T-helper 17 cell (primary cell): Measurements from ENCODE around the gene C20orf202. TPM values are rescaled to one million over a fixed set of nuclear protein-coding genes. Genes with fewer than 3 reads are reported as not detected.
A peak's percentile ranks its signal among the peaks of the same experiment; 100 is the strongest.
"Not testable (repeated sequence)": the region's sequence is repeated elsewhere in the genome, so short reads cannot be mapped to it uniquely, and the experiment has no call there.

Experiments
- ATAC-seq: fragments of 150-1000 bp; cut with Tn5 transposase; 2 replicates; pipeline ENCODE4 v1.10.0; 2021; ENCODE audit warnings: mild to moderate bottlenecking, moderate library complexity
- DNase-seq, 3 donors: peaks; one replicate each; pipeline versions ENCODE4 v3.0.0 to v3.0.0-alpha.2; 2020 to 2021
- H3K9me3 ChIP-seq: one replicate; pipeline ENCODE4 v1.7.0; 2013; ENCODE audit warnings: low read length, mild to moderate bottlenecking; ENCODE audit not compliant: control insufficient read depth, poor library complexity, severe bottlenecking
- H3K27ac Mint-ChIP-seq: one replicate; pipeline ENCODE4 v1.8.0; 2022; ENCODE audit warnings: mild to moderate bottlenecking, moderate library complexity, mixed read lengths
- H3K27me3 Mint-ChIP-seq: one replicate; pipeline ENCODE4 v1.8.0; 2022; ENCODE audit warnings: mixed read lengths
- H3K36me3 Mint-ChIP-seq: one replicate; pipeline ENCODE4 v1.8.0; 2022; ENCODE audit warnings: low read depth, mixed read lengths
- H3K4me1 Mint-ChIP-seq: one replicate; pipeline ENCODE4 v1.8.0; 2022; ENCODE audit warnings: mild to moderate bottlenecking, mixed read lengths
- H3K4me3 Mint-ChIP-seq: one replicate; pipeline ENCODE4 v1.8.0; 2022; ENCODE audit warnings: mild to moderate bottlenecking, moderate library complexity, mixed read lengths
- total RNA-seq, 4 donors: library from RNA in 2 of 4; stranded (reverse) in 2 of 4; gene quantifications; one replicate each; pipeline ENCODE4 v1.2.3 and lab custom pipeline; 2022 to 2026

C20orf202 gene
- total RNA-seq, 2 donors from 2014 or later, result 0.22 to 0.68 TPM

DNA sequence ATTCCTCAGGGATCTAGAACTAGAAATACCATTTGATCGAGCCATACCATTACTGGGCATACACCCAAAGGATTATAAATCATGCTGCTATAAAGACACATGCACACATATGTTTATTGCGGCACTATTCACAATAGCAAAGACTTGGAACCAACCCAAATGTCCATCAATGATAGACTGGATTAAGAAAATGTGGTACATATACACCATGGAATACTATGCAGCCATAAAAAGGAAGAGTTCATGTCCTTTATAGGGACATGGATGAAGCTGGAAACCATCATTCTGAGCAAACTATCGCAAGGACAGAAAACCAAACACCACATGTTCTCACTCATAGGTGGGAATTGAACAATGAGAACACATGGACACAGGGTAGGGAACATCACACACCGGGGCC, 19.5 kb downstream of the C20orf202 start:
- peaks cover 17% of the 10 kb centered on the region for H3K27me3 Mint-ChIP-seq
- H3K27ac Mint-ChIP-seq, H3K36me3 Mint-ChIP-seq, H3K9me3 ChIP-seq, H3K4me3 Mint-ChIP-seq, ATAC-seq, DNase-seq, H3K4me1 Mint-ChIP-seq: not testable (repeated sequence)

DNA sequence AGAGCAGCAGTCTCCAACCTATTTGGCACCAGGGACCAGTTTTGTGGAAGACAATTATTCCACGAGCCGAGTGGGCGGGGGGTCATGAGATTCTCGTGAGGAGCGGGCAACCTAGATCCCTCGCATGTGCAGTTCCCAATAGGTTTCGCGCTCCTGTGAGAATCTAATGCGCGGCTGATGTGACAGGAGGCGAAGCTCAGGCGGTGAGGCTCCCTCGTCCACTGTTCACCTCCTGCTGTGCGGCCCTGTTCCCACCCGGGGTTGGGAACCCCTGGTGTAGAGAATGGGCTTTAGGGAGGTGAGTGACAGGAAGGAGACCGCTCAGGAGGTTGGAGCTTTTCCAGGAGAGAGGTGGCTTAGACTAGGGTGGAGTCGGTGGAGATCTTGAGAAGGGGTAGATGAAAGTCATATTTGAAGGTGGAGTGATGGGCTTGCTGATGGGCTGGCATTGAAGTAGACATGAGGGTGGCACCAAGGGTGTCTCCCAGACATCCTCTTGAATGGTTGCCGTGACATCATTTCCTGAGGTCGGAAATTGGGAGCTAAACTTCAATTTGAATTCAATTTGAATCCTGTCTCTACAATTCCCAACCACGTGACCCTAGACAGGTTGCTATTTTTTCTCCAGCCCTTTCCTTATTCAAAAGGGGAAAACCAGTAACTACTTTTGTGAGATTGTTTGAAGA, 21.1 kb downstream of the C20orf202 start:
- H3K4me3 Mint-ChIP-seq, result no peak overlapping the region
- peaks cover 14% of the 10 kb centered on the region for H3K27me3 Mint-ChIP-seq
- H3K27ac Mint-ChIP-seq, result no peak overlapping the region
- no peaks in the 10 kb centered on the region for H3K36me3 Mint-ChIP-seq
- H3K4me1 Mint-ChIP-seq, result peaks cover 2% of the 10 kb centered on the region
- H3K9me3 ChIP-seq, result no peaks in the 10 kb centered on the region
- no peak for DNase-seq
- no peak for ATAC-seq

DNA sequence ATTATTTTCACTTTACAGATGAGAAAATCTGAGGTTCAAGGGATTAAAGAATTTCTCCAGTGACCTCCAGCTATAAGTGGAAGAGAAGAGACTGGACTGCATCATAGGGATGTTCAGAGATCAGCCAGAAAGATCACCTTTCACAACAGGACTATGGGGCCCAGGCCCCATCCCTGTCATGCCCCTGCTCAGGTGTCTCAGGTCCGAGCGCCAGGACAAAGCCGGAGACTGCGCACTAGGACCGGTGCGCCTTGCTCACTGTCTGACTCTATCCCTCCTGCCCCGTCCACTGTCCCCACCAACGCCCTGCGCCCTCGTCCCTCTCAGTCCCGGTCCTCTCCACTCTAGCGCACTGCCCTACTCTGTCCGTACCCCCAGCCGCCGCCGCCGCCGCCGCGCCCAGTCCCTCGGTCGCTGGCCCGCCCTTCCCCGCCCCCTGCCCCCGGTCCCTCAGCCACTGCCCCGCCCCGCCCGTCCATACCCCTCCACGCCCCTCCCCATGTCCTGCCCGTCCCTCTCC, 22.1 kb downstream of the C20orf202 start:
- Mint-ChIP-seq H3K27ac (no peak overlapping the region), H3K36me3 (no peaks in the 10 kb centered on the region), H3K4me1 (peaks cover 2% of the 10 kb centered on the region), H3K4me3 (peak overlapping the region; percentile 68), H3K27me3 (peaks cover 17% of the 10 kb centered on the region)
- no peak for DNase-seq
- no peak for ATAC-seq
- H3K9me3 ChIP-seq, result no peaks in the 10 kb centered on the region

DNA sequence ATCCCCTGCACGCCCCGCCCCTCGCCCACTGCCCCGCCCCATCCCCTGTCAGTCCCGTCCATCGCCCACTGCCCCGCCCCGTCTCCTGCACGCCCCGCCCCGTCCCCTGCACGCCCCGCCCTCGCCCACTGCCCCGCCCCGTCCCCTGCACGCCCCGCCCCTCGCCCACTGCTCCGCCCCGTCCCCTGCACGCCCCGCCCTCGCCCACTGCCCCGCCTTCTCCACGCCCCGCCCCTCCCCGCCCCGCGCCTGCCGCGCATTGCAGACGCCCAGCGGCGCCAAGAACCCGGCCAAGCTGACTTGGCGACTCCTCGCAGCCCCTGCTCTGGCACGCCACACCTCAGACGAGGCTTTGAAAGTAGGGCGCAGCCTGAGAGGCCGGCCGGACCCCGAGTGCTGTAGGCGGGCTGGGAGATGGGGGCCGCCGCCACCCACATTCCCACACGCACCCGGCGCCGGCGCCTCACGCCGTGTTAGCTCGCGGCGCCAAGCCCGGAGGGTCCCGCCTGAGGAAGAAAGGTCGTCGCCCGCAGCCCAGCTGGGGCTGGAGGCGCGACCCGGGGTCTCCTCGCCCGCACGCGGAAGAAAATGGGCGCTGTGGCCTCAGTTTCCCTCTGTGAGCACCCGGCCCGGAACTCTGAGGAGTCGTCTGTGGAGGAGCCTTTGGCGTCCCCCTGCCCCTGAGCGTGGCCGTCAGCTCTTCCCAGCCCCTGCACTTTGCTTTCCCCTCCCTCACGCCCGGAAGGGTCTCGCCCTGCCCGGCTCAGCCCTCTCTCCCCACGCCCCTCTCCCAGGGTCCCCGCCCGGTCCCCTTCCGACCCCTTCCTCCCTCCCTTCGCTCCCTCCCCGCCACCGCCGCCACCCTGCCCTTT, 22.8 kb downstream of the C20orf202 start, which contains the start of gene RAD21L1:
RAD21L1 (plus strand) TSS at position 262 of the 872 bp plus-strand sequence. CDS start 2,410 bp downstream, outside the sequence.
- H3K9me3 ChIP-seq, result no peaks in the 10 kb centered on the region
- Mint-ChIP-seq H3K27ac (no peak within 1 kb of the TSS), H3K27me3 (peaks cover 17% of the 10 kb centered on the region), H3K4me3 (peak within 1 kb of the TSS; percentile 85), H3K36me3 (no peaks in the 10 kb centered on the region), H3K4me1 (no peaks in the 10 kb centered on the region)
- DNase-seq (peak; percentile 56 to 77 (median 74)), ATAC-seq (peak; percentile 86)

DNA sequence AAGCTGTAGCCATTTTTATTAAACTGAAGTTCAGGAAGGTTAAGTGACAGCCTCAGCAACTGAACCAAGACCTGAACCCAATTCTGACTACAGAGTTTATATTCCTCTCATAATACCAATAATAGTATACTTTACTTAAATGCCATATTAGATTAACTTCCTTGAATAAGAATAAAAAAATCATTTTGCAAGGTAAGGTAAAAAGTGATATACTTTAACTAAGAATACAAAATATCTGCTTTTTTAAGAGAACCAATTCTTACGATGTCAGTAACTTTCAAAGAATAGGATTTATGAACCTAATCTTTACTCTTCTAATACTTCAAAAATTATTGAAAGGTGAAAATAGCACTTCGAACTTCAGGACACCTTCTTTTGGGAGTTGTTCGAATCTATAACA, 26.3 kb downstream of the C20orf202 start:
- H3K4me1 Mint-ChIP-seq, result no peaks in the 10 kb centered on the region
- peaks cover 17% of the 10 kb centered on the region for H3K27me3 Mint-ChIP-seq
- no peak for ATAC-seq
- DNase-seq, result no peak
- no peaks in the 10 kb centered on the region for H3K36me3 Mint-ChIP-seq
- H3K4me3 Mint-ChIP-seq, result no peak overlapping the region
- H3K27ac Mint-ChIP-seq, result no peak overlapping the region
- H3K9me3 ChIP-seq, result no peaks in the 10 kb centered on the region

DNA sequence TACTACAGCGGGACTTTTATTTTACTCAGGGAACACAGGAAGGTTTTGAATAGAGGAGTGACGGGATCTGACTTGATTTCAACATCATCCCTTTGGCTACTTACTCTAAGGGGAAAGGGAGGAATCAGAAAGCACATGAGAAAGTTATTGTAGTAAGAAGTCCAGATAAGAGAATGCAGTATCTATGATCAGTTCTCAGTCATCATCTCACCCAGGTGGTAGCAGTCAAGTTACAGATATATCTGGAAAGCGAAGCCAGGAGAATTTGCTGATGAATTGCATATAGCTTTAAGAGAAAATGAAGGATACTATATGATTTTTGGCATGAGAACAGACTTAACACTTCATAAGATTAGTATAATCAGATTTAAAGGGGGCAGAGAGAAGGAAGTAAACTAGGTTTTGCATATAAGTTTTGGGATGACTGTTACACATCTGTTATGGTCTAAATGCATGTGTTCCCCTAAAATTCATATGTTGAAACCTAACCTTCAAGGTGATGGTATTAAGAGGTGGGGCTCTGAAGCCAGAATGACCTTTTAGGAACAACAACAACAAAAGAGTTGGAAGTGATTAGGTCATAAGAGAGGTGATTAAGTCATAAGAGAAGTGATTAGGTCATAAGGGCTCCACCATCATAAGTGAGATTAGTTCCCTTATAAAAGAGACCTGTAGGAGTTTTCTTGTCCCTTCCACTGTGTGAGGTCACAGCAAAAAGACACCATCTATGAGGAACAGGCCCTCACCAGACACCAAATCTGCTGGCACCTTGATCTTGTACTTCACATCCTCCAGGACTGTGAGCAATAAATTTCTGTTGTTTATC, 29.2 kb downstream of the C20orf202 start:
- Mint-ChIP-seq H3K4me3 (no peak overlapping the region), H3K36me3 (peaks cover 4% of the 10 kb centered on the region), H3K4me1 (no peaks in the 10 kb centered on the region), H3K27ac (no peak overlapping the region), H3K27me3 (peaks cover 19% of the 10 kb centered on the region)
- no peak for ATAC-seq
- DNase-seq, result no peak
- no peaks in the 10 kb centered on the region for H3K9me3 ChIP-seq

DNA sequence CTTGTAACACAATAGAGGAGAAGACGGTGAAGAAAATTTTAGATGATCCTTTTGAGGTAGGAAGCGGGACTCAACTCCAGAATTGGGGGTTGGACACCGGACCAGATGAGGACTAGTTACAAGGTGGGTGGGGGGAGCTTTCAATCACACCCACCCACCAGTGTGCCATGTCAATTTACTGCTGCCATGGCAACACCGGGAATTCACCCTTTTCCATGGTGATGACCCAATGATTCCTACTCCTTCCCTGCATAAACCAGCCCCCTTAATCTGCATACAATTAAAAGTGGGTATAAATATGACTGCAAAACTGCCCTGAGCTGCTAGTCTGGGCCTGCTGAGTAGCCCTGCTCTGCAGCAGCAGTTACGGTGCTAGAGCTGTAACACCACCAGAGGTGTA, 37.3 kb downstream of the C20orf202 start:
- Mint-ChIP-seq H3K4me3 (no peak overlapping the region), H3K4me1 (no peaks in the 10 kb centered on the region), H3K36me3 (peaks cover 4% of the 10 kb centered on the region), H3K27ac (no peak overlapping the region), H3K27me3 (peaks cover 34% of the 10 kb centered on the region)
- no peak for ATAC-seq
- DNase-seq, result no peak
- H3K9me3 ChIP-seq, result no peaks in the 10 kb centered on the region

DNA sequence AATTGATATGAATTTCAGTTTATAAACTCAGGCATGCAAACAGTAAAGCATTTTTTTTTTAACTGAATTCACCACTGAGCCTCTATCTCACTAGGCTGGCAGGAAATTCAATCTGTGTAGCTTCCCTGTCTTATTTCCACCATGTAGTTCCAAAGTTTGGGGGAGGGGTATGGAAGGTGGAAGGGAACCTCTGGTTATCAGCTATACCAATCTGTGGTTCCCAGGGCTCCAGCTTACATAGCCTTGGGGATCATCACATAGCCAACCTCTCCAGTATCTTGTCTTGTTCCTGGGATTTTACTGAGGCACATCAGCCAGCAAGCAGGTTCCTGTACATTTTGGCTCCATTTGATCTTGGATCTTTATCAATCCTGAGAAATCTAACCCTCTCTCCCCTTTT, 38.2 kb downstream of the C20orf202 start:
- no peak for DNase-seq
- Mint-ChIP-seq H3K4me1 (no peaks in the 10 kb centered on the region), H3K27me3 (peaks cover 33% of the 10 kb centered on the region), H3K36me3 (no peaks in the 10 kb centered on the region), H3K4me3 (no peak overlapping the region), H3K27ac (no peak overlapping the region)
- no peaks in the 10 kb centered on the region for H3K9me3 ChIP-seq
- no peak for ATAC-seq

DNA sequence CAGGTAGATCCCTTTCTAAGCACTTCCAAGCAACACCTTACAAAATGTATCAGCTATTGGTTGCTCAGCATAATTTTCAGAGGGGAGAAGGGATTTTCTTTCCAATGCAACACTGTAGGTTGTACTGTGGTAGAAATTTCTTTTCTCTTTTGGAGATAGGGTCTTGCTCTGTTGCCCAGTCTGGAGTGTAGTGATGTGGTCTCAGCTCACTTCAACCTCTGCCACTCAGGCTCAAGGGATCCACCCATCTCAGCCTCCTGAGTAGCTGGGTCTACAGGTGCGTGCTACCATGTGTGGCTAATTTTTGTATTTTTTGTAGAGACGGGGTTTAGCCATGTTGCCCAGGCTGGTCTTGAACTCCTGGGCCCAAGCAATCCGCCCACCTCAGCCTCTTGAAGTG, 38.8 kb downstream of the C20orf202 start:
- no peak for DNase-seq
- Mint-ChIP-seq H3K36me3 (no peaks in the 10 kb centered on the region), H3K27me3 (peaks cover 33% of the 10 kb centered on the region), H3K27ac (no peak overlapping the region), H3K4me1 (no peaks in the 10 kb centered on the region), H3K4me3 (no peak overlapping the region)
- no peaks in the 10 kb centered on the region for H3K9me3 ChIP-seq
- ATAC-seq, result no peak

DNA sequence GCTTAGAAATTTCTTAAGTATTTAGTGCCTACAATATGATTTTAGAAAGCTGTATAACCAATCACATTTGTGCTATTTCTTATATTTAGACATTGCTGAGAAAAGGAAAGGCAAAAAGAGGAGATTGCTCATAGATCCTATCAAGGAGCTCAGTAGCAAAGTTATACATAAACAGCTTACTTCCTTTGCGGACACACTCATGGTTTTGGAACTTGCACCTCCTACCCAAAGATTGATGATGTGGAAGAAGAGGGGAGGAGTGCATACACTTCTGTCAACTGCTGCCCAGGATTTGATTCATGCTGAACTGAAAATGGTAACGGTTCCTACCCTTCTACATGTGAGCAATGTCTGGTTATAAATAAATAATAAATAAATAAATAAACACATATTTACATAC, 39.3 kb downstream of the C20orf202 start:
- Mint-ChIP-seq H3K36me3 (no peaks in the 10 kb centered on the region), H3K4me1 (no peaks in the 10 kb centered on the region), H3K27ac (no peak overlapping the region), H3K27me3 (peaks cover 33% of the 10 kb centered on the region), H3K4me3 (no peak overlapping the region)
- H3K9me3 ChIP-seq, result no peaks in the 10 kb centered on the region
- ATAC-seq (no peak), DNase-seq (no peak)

DNA sequence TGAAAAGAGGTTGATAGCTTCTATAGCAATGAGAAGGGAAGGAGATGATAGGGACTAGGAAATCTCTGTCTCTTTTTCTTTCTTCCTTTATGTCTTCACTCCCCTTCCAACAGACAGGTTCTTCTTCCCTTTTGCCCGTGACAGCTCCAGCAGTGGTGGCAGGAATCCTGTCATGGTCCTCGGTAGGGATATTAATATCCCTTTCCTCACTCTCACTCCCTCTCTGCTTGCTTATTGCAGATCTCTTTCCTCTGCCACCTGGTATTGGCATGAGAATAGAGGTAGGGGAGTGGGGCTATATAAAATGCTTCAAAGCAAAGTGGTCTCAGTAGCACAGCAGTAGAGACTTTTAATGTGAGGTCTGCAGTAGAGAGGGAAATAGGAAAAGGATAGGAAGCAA, 42.3 kb downstream of the C20orf202 start:
- Mint-ChIP-seq H3K27ac (no peak overlapping the region), H3K27me3 (peaks cover 27% of the 10 kb centered on the region), H3K4me1 (no peaks in the 10 kb centered on the region), H3K4me3 (no peak overlapping the region), H3K36me3 (no peaks in the 10 kb centered on the region)
- ATAC-seq (no peak), DNase-seq (no peak)
- H3K9me3 ChIP-seq, result no peaks in the 10 kb centered on the region

DNA sequence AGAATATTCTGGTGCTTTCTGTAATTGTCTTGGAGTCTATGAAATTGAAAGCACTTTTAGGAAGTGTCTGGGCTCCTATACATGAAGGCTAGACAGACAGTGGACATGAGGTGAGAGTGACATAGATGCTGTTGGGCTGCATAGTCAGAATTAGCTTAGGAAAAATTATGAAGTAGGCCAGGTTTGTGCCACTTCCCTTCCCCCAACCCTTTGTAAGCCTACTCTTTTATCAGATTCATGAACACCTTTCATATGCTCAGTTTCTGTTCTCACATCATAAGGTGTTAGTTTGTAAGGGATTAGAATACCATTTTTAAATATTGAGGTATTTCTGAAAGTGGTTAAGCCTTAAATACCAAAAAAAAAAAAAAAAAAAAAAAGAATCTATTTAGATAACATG, 44.4 kb downstream of the C20orf202 start:
- DNase-seq (no peak), ATAC-seq (no peak)
- Mint-ChIP-seq H3K27ac (no peak overlapping the region), H3K4me3 (no peak overlapping the region), H3K27me3 (peaks cover 19% of the 10 kb centered on the region), H3K4me1 (peaks cover 2% of the 10 kb centered on the region), H3K36me3 (peaks cover 2% of the 10 kb centered on the region)
- H3K9me3 ChIP-seq, result no peaks in the 10 kb centered on the region

DNA sequence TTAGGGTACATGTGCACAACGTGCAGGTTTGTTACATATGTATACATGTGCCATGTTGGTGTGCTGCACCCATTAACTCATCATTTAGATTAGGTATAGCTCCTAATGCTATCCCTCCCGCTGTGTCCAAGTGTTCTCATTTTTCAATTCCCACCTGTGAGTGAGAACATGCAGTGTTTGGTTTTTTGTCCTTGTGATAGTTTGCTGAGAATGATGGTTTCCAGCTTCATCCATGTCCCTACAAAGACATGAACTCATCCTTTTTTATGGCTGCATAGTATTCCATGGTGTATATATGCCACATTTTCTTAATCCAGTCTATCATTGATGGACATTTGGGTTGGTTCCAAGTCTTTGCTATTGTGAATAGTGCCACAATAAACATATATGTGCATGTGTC, 47.0 kb downstream of the C20orf202 start:
- DNase-seq, H3K27ac Mint-ChIP-seq, H3K4me3 Mint-ChIP-seq, H3K9me3 ChIP-seq, H3K36me3 Mint-ChIP-seq, H3K4me1 Mint-ChIP-seq, ATAC-seq: not testable (repeated sequence)
- peaks cover 20% of the 10 kb centered on the region for H3K27me3 Mint-ChIP-seq
